K562 (cell line): Measurements from ENCODE around the gene RNPEP. TPM values are rescaled to one million over a fixed set of nuclear protein-coding genes. Genes with fewer than 3 reads are reported as not detected.
A peak's percentile ranks its signal among the peaks of the same experiment; 100 is the strongest.

ENCODE experiments used
- CBX1 ChIP-seq: sonication (generic); IDR thresholded peaks from 2 replicates; pipeline ENCODE4 v1.6.1; 2016; ENCODE audit warnings: antibody characterized with exemption, low read depth, mild to moderate bottlenecking
- FOXM1 ChIP-seq, 2 experiments: fragments of 450-650 bp in 1 of 2; sonication (generic) in 1 of 2; formaldehyde crosslinking in 1 of 2; IDR thresholded peaks; 2 replicates each; pipeline versions ENCODE4 v1.6.1 to v1.9.0; 2017 to 2022; ENCODE audit warnings: low read depth in 2 of 2, mild to moderate bottlenecking in 2 of 2, missing genetic modification reagents in 1 of 2, moderate library complexity in 1 of 2
- JUN ChIP-seq, 2 experiments: sonication (generic) in 1 of 2; formaldehyde crosslinking in 1 of 2; IDR thresholded peaks; 2 replicates each; pipeline versions ENCODE4 v1.6.1 to v1.8.0; 2012 to 2022; ENCODE audit warnings: borderline replicate concordance in 2 of 2, mild to moderate bottlenecking in 2 of 2, improper control_type of control experiment in 1 of 2, low read depth in 1 of 2, low read length in 1 of 2, missing genetic modification reagents in 1 of 2
- MCM3 ChIP-seq: fragments of 450-650 bp; IDR thresholded peaks from 2 replicates; pipeline ENCODE4 v1.6.1; 2016
- NFE2L1 ChIP-seq: fragments of 450-650 bp; IDR thresholded peaks from 2 replicates; pipeline ENCODE4 v1.6.1; 2016; ENCODE audit warnings: missing genetic modification characterization, low read depth, mild to moderate bottlenecking, missing compliant biosample characterization, moderate library complexity, borderline replicate concordance
- NR2F6 ChIP-seq: fragments of 450-650 bp; formaldehyde crosslinking; IDR thresholded peaks from 2 replicates; pipeline ENCODE4 v1.4.0; 2020; ENCODE audit warnings: mild to moderate bottlenecking
- RAD51 ChIP-seq: fragments of 450-650 bp; IDR thresholded peaks from 2 replicates; pipeline ENCODE4 v1.7.1; 2016; ENCODE audit warnings: low read depth, mild to moderate bottlenecking, borderline replicate concordance
- STAT5A ChIP-seq: IDR thresholded peaks from 2 replicates; pipeline ENCODE4 v1.6.1; 2012; ENCODE audit warnings: low read length, inconsistent platforms, borderline replicate concordance
- ZNF121 ChIP-seq: sonication (generic); formaldehyde crosslinking; conservative IDR thresholded peaks from 2 replicates; pipeline ENCODE4 v1.8.0; 2022; ENCODE audit warnings: missing genetic modification reagents
- ZNF134 ChIP-seq: fragments of 250-450 bp; sonication (Bioruptor Pico); conservative IDR thresholded peaks from 2 replicates; pipeline ENCODE4 v1.4.0; 2020
- ZNF184 ChIP-seq: sonication (generic); formaldehyde crosslinking; IDR thresholded peaks from 2 replicates; pipeline ENCODE4 v1.5.0; 2020; ENCODE audit warnings: missing genetic modification reagents
- ZNF224 ChIP-seq: sonication (generic); formaldehyde crosslinking; IDR thresholded peaks from 2 replicates; pipeline ENCODE4 v1.8.0; 2022; ENCODE audit warnings: mild to moderate bottlenecking, missing genetic modification reagents
- polyA plus RNA-seq, 8 experiments: library from polyadenylated mRNA; depleted of rRNA in 4 of 8; stranded (reverse) in 5 of 8; unstranded in 3 of 8; fragments of >200 nt; fragmentation: Nextera tagmentation in 2 of 8; fragmentation: Illumina TruSeq in 1 of 8; extraction: Ambion mirVana in 2 of 8; extraction: Trizol in 1 of 8; gene quantifications; 2 replicates each; pipeline versions ENCODE4 v1.2.1 to v1.2.3, GENCODE V29; 2011 to 2014; ENCODE audit warnings: inconsistent platforms in 1 of 8, missing spikeins in 1 of 8
- total RNA-seq, 7 experiments: library from RNA; depleted of rRNA in 6 of 7; stranded (reverse); fragments of >200 nt in 6 of 7; fragmentation: Illumina TruSeq in 2 of 7; extraction: Trizol in 2 of 7; gene quantifications; 2 replicates each; pipeline versions ENCODE4 v1.2.1 to v1.2.3, GENCODE V29; 2011 to 2021; ENCODE audit warnings: low replicate concordance in 1 of 7
- TF ChIP-seq, protein P1 (sequence below): fragments of 450-650 bp; formaldehyde crosslinking; IDR thresholded peaks from 2 replicates; pipeline ENCODE4 v1.4.0; 2022; ENCODE audit warnings: missing genetic modification characterization
- TF ChIP-seq, protein P2 (sequence below): fragments of 250-450 bp; sonication (Bioruptor Pico); IDR thresholded peaks from 2 replicates; pipeline ENCODE4 v1.4.0; 2020; ENCODE audit warnings: mild to moderate bottlenecking
- TF ChIP-seq, protein P3 (sequence below): fragments of 200-400 bp; formaldehyde crosslinking; IDR thresholded peaks from 2 replicates; pipeline ENCODE4 v1.6.1; 2017; ENCODE audit warnings: mild to moderate bottlenecking, low read depth, low read length, moderate library complexity
- TF ChIP-seq, protein P4 (sequence below): sonication (generic); formaldehyde crosslinking; IDR thresholded peaks from 2 replicates; pipeline ENCODE4 v1.8.0; 2023; ENCODE audit warnings: missing genetic modification reagents, mild to moderate bottlenecking, borderline replicate concordance

Gene RNPEP
- total and polyA plus RNA-seq, 9 of the 15 experiments (the other 6 are each of a cell fraction or from before 2014, with no cell fraction given), result 27.5 to 131 (median 63.4) TPM

DNA sequence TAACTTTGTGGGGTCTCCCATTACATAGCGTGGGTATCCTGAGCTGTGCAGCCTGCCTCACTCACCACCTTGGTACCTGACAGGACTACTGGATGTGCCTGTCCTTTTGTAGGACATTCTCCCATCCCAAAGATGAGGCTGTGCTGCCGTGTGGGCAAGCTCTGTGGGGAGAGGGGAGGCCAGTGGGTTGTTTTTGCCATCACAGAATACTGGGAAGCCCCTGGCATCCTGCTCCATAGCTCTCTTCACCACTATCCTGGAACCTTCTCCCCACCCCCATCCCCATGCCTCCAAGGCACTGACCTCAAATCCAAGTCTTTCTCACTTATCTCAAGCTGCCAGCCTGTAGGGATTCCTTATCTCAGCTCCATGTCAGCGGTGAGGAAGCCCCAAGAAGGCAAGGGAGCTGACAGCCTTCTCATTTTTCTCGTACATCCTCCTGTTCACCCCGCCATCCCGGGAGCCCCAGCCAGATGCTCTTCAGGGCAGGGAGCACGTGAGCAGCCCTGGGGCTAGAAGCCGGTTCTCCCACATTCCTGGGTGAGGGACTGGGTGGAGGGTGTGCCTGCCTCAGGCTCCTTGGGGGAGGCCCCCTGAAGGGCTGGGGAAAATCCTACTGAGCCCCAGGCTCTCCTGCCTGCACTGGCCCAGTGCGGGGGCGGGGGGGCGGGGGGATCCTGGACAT is 25.5 kb downstream of the RNPEP start (continued):
- TF ChIP-seq, protein P1, sequence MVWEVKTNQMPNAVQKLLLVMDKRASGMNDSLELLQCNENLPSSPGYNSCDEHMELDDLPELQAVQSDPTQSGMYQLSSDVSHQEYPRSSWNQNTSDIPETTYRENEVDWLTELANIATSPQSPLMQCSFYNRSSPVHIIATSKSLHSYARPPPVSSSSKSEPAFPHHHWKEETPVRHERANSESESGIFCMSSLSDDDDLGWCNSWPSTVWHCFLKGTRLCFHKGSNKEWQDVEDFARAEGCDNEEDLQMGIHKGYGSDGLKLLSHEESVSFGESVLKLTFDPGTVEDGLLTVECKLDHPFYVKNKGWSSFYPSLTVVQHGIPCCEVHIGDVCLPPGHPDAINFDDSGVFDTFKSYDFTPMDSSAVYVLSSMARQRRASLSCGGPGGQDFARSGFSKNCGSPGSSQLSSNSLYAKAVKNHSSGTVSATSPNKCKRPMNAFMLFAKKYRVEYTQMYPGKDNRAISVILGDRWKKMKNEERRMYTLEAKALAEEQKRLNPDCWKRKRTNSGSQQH, result 0 out of 2 replicates have a peak, but pooled peaks have one; percentile 50
- no peak for TF ChIP-seq NFE2L1 (tag)
- TF ChIP-seq, protein P2, sequence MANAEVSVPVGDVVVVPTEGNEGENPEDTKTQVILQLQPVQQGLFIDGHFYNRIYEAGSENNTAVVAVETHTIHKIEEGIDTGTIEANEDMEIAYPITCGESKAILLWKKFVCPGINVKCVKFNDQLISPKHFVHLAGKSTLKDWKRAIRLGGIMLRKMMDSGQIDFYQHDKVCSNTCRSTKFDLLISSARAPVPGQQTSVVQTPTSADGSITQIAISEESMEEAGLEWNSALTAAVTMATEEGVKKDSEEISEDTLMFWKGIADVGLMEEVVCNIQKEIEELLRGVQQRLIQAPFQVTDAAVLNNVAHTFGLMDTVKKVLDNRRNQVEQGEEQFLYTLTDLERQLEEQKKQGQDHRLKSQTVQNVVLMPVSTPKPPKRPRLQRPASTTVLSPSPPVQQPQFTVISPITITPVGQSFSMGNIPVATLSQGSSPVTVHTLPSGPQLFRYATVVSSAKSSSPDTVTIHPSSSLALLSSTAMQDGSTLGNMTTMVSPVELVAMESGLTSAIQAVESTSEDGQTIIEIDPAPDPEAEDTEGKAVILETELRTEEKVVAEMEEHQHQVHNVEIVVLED, result no peak
- TF ChIP-seq ZNF134 (CRISPR knock-in tag), result no peak
- TF ChIP-seq FOXM1 (IDR thresholded peaks at IDR 0.05; ENCODE audit: low read depth), result peak; percentile 80
- TF ChIP-seq FOXM1 (CRISPR knock-in tag; IDR thresholded peaks at IDR 0.05; ENCODE audit: low read depth), result no peak
- 0 out of 2 replicates have a peak, but pooled peaks have one; percentile 16 for TF ChIP-seq JUN (IDR thresholded peaks at IDR 0.05; ENCODE audit: borderline replicate concordance, low read depth, low read length)
- no peak for TF ChIP-seq JUN (CRISPR knock-in tag; IDR thresholded peaks at IDR 0.05; ENCODE audit: borderline replicate concordance)
- TF ChIP-seq ZNF121 (CRISPR knock-in tag), result no peak
- no peak for TF ChIP-seq MCM3
- TF ChIP-seq RAD51, result peak; percentile 28; the same call in 1 of the 2 replicates
- TF ChIP-seq, protein P3, sequence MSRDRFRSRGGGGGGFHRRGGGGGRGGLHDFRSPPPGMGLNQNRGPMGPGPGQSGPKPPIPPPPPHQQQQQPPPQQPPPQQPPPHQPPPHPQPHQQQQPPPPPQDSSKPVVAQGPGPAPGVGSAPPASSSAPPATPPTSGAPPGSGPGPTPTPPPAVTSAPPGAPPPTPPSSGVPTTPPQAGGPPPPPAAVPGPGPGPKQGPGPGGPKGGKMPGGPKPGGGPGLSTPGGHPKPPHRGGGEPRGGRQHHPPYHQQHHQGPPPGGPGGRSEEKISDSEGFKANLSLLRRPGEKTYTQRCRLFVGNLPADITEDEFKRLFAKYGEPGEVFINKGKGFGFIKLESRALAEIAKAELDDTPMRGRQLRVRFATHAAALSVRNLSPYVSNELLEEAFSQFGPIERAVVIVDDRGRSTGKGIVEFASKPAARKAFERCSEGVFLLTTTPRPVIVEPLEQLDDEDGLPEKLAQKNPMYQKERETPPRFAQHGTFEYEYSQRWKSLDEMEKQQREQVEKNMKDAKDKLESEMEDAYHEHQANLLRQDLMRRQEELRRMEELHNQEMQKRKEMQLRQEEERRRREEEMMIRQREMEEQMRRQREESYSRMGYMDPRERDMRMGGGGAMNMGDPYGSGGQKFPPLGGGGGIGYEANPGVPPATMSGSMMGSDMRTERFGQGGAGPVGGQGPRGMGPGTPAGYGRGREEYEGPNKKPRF, result no peak
- TF ChIP-seq CBX1, result no peak
- TF ChIP-seq ZNF224 (CRISPR knock-in tag), result no peak
- no peak for TF ChIP-seq NR2F6 (CRISPR knock-in tag)
- no peak for TF ChIP-seq ZNF184 (CRISPR knock-in tag)
- TF ChIP-seq, protein P4, sequence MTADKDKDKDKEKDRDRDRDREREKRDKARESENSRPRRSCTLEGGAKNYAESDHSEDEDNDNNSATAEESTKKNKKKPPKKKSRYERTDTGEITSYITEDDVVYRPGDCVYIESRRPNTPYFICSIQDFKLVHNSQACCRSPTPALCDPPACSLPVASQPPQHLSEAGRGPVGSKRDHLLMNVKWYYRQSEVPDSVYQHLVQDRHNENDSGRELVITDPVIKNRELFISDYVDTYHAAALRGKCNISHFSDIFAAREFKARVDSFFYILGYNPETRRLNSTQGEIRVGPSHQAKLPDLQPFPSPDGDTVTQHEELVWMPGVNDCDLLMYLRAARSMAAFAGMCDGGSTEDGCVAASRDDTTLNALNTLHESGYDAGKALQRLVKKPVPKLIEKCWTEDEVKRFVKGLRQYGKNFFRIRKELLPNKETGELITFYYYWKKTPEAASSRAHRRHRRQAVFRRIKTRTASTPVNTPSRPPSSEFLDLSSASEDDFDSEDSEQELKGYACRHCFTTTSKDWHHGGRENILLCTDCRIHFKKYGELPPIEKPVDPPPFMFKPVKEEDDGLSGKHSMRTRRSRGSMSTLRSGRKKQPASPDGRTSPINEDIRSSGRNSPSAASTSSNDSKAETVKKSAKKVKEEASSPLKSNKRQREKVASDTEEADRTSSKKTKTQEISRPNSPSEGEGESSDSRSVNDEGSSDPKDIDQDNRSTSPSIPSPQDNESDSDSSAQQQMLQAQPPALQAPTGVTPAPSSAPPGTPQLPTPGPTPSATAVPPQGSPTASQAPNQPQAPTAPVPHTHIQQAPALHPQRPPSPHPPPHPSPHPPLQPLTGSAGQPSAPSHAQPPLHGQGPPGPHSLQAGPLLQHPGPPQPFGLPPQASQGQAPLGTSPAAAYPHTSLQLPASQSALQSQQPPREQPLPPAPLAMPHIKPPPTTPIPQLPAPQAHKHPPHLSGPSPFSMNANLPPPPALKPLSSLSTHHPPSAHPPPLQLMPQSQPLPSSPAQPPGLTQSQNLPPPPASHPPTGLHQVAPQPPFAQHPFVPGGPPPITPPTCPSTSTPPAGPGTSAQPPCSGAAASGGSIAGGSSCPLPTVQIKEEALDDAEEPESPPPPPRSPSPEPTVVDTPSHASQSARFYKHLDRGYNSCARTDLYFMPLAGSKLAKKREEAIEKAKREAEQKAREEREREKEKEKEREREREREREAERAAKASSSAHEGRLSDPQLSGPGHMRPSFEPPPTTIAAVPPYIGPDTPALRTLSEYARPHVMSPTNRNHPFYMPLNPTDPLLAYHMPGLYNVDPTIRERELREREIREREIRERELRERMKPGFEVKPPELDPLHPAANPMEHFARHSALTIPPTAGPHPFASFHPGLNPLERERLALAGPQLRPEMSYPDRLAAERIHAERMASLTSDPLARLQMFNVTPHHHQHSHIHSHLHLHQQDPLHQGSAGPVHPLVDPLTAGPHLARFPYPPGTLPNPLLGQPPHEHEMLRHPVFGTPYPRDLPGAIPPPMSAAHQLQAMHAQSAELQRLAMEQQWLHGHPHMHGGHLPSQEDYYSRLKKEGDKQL (CRISPR knock-in tag), result no peak
- TF ChIP-seq STAT5A, result 0 out of 2 replicates have a peak, but pooled peaks have one; percentile 47
